Epithelial cell of proximal tubule (primary cell): ENCODE data around the gene TENM4. TPM values are rescaled to one million over a fixed set of nuclear protein-coding genes. Genes with fewer than 3 reads are reported as not detected.
A peak's percentile ranks its signal among the peaks of the same experiment; 100 is the strongest.

Experiments used
- DNase-seq: peaks from one replicate; pipeline ENCODE4 v3.0.0-alpha.2; 2011; ENCODE audit warnings: low read depth
- H3K4me3 ChIP-seq: 2 replicates; pipeline ENCODE4 v1.5.1; 2011; ENCODE audit warnings: low read depth, mild to moderate bottlenecking, low read length
- CTCF ChIP-seq: conservative IDR thresholded peaks from 2 replicates; pipeline ENCODE4 v1.5.1; 2012; ENCODE audit warnings: low read depth, mild to moderate bottlenecking, low read length
- total RNA-seq: library from RNA; depleted of rRNA; stranded (reverse); fragments of >200 nt; gene quantifications from 2 replicates; pipeline ENCODE4 v1.2.3, GENCODE V29; 2015

Gene TENM4
- total RNA-seq, 1 donor from 2014 or later: 22.2 TPM

- TF ChIP-seq CTCF: no peak
- DNase-seq: no peak
- no peak overlapping the region for H3K4me3 ChIP-seq
Measured at GRCh38 chr11:79453617-79454016, 12.8 kb upstream of the TENM4 start.

- no peak overlapping the region for H3K4me3 ChIP-seq
- DNase-seq: no peak
- no peak for TF ChIP-seq CTCF
Measured at GRCh38 chr11:79449040-79449439, 8.2 kb upstream of the TENM4 start.

- DNase-seq: no peak
- no peak overlapping the region for H3K4me3 ChIP-seq
- no peak for TF ChIP-seq CTCF
Measured at GRCh38 chr11:79447038-79447786, 6.4 kb upstream of the TENM4 start.

GRCh38 chr11:79444923-79445322, 4.1 kb upstream of the TENM4 start:
- no peak for TF ChIP-seq CTCF
- no peak for DNase-seq
- H3K4me3 ChIP-seq: no peak overlapping the region

GRCh38 chr11:79441461-79441875, 638 bp upstream of the TENM4 start:
- no peak for DNase-seq
- H3K4me3 ChIP-seq: peak overlapping the region; percentile 91
- TF ChIP-seq CTCF: no peak

- H3K4me3 ChIP-seq: peak overlapping the region; percentile 91
- TF ChIP-seq CTCF: no peak
- no peak for DNase-seq
Measured at GRCh38 chr11:79439886-79440570, 802 bp downstream of the TENM4 start.
